ENCODE data around the gene TDRD1.

TDRD1 gene

GRCh38 chr10:114212153-114212552 is 33.0 kb downstream of the TDRD1 start:
- no peaks in the 10 kb centered on the region for H3K27me3 ChIP-seq (ENCODE audit: control insufficient read depth, insufficient read depth, low read length)
- H3K36me3 ChIP-seq (ENCODE audit: control insufficient read depth, insufficient read depth, low read length), result no peaks in the 10 kb centered on the region
- H3K9ac ChIP-seq (ENCODE audit: low read length), result no peak overlapping the region
- no peaks in the 10 kb centered on the region for H3K9me3 ChIP-seq (ENCODE audit: control insufficient read depth, low read length)
- no peak overlapping the region for H3K4me3 ChIP-seq (ENCODE audit: low read length)
- H3K4me1 ChIP-seq (ENCODE audit: control insufficient read depth, insufficient read depth, low read length), result no peaks in the 10 kb centered on the region

GRCh38 chr10:114215033-114215432 is 35.9 kb downstream of the TDRD1 start:
- Histone ChIP-seq H3K27me3 (ENCODE audit: control insufficient read depth, insufficient read depth, low read length) (no peaks in the 10 kb centered on the region), H3K4me3 (ENCODE audit: low read length) (no peak overlapping the region), H3K4me1 (ENCODE audit: control insufficient read depth, insufficient read depth, low read length) (no peaks in the 10 kb centered on the region), H3K36me3 (ENCODE audit: control insufficient read depth, insufficient read depth, low read length) (no peaks in the 10 kb centered on the region), H3K9me3 (ENCODE audit: control insufficient read depth, low read length) (no peaks in the 10 kb centered on the region), H3K9ac (ENCODE audit: low read length) (no peak overlapping the region)

- Histone ChIP-seq H3K36me3 (ENCODE audit: control insufficient read depth, insufficient read depth, low read length) (no peaks in the 10 kb centered on the region), H3K9me3 (ENCODE audit: control insufficient read depth, low read length) (no peaks in the 10 kb centered on the region), H3K9ac (ENCODE audit: low read length) (no peak overlapping the region), H3K4me1 (ENCODE audit: control insufficient read depth, insufficient read depth, low read length) (no peaks in the 10 kb centered on the region), H3K4me3 (ENCODE audit: low read length) (no peak overlapping the region), H3K27me3 (ENCODE audit: control insufficient read depth, insufficient read depth, low read length) (no peaks in the 10 kb centered on the region)
Observed at GRCh38 chr10:114220281-114220680, 41.1 kb downstream of the TDRD1 start.

GRCh38 chr10:114221235-114221634 is 42.1 kb downstream of the TDRD1 start:
- Histone ChIP-seq H3K36me3 (ENCODE audit: control insufficient read depth, insufficient read depth, low read length) (no peaks in the 10 kb centered on the region), H3K9ac (ENCODE audit: low read length) (no peak overlapping the region), H3K4me3 (ENCODE audit: low read length) (no peak overlapping the region), H3K4me1 (ENCODE audit: control insufficient read depth, insufficient read depth, low read length) (no peaks in the 10 kb centered on the region), H3K9me3 (ENCODE audit: control insufficient read depth, low read length) (no peaks in the 10 kb centered on the region), H3K27me3 (ENCODE audit: control insufficient read depth, insufficient read depth, low read length) (no peaks in the 10 kb centered on the region)

- no peaks in the 10 kb centered on the region for H3K9me3 ChIP-seq (ENCODE audit: control insufficient read depth, low read length)
- H3K27me3 ChIP-seq (ENCODE audit: control insufficient read depth, insufficient read depth, low read length), result no peaks in the 10 kb centered on the region
- H3K4me1 ChIP-seq (ENCODE audit: control insufficient read depth, insufficient read depth, low read length), result no peaks in the 10 kb centered on the region
- no peak overlapping the region for H3K4me3 ChIP-seq (ENCODE audit: low read length)
- H3K36me3 ChIP-seq (ENCODE audit: control insufficient read depth, insufficient read depth, low read length), result no peaks in the 10 kb centered on the region
- no peak overlapping the region for H3K9ac ChIP-seq (ENCODE audit: low read length)
Observed at GRCh38 chr10:114223066-114223465, 43.9 kb downstream of the TDRD1 start.

GRCh38 chr10:114228156-114228555 is 49.0 kb downstream of the TDRD1 start:
- Histone ChIP-seq H3K27me3 (ENCODE audit: control insufficient read depth, insufficient read depth, low read length) (no peaks in the 10 kb centered on the region), H3K4me1 (ENCODE audit: control insufficient read depth, insufficient read depth, low read length) (no peaks in the 10 kb centered on the region), H3K4me3 (ENCODE audit: low read length) (no peak overlapping the region), H3K36me3 (ENCODE audit: control insufficient read depth, insufficient read depth, low read length) (no peaks in the 10 kb centered on the region), H3K9ac (ENCODE audit: low read length) (no peak overlapping the region), H3K9me3 (ENCODE audit: control insufficient read depth, low read length) (no peaks in the 10 kb centered on the region)

- no peaks in the 10 kb centered on the region for H3K4me1 ChIP-seq (ENCODE audit: control insufficient read depth, insufficient read depth, low read length)
- H3K36me3 ChIP-seq (ENCODE audit: control insufficient read depth, insufficient read depth, low read length), result no peaks in the 10 kb centered on the region
- H3K4me3 ChIP-seq (ENCODE audit: low read length), result no peak overlapping the region
- H3K27me3 ChIP-seq (ENCODE audit: control insufficient read depth, insufficient read depth, low read length), result no peaks in the 10 kb centered on the region
- no peak overlapping the region for H3K9ac ChIP-seq (ENCODE audit: low read length)
- no peaks in the 10 kb centered on the region for H3K9me3 ChIP-seq (ENCODE audit: control insufficient read depth, low read length)
Observed at GRCh38 chr10:114232561-114233176, 53.5 kb downstream of the TDRD1 start.

GRCh38 chr10:114233482-114233881 is 54.3 kb downstream of the TDRD1 start:
- H3K9me3 ChIP-seq (ENCODE audit: control insufficient read depth, low read length), result no peaks in the 10 kb centered on the region
- no peak overlapping the region for H3K9ac ChIP-seq (ENCODE audit: low read length)
- H3K4me1 ChIP-seq (ENCODE audit: control insufficient read depth, insufficient read depth, low read length), result no peaks in the 10 kb centered on the region
- H3K4me3 ChIP-seq (ENCODE audit: low read length), result no peak overlapping the region
- no peaks in the 10 kb centered on the region for H3K27me3 ChIP-seq (ENCODE audit: control insufficient read depth, insufficient read depth, low read length)
- H3K36me3 ChIP-seq (ENCODE audit: control insufficient read depth, insufficient read depth, low read length), result no peaks in the 10 kb centered on the region

- Histone ChIP-seq H3K9ac (ENCODE audit: low read length) (no peak overlapping the region), H3K9me3 (ENCODE audit: control insufficient read depth, low read length) (no peaks in the 10 kb centered on the region), H3K36me3 (ENCODE audit: control insufficient read depth, insufficient read depth, low read length) (no peaks in the 10 kb centered on the region), H3K27me3 (ENCODE audit: control insufficient read depth, insufficient read depth, low read length) (no peaks in the 10 kb centered on the region), H3K4me1 (ENCODE audit: control insufficient read depth, insufficient read depth, low read length) (no peaks in the 10 kb centered on the region), H3K4me3 (ENCODE audit: low read length) (no peak overlapping the region)
Observed at GRCh38 chr10:114234132-114234531, 55.0 kb downstream of the TDRD1 start.

GRCh38 chr10:114239117-114239993 is 60.2 kb downstream of the TDRD1 start, which contains the start of gene VWA2:
Gene VWA2, plus strand, starts transcription at chr10:114239254. Its CDS starts 9,460 bp downstream, at chr10:114248714.
- peak within 1 kb of the TSS; percentile 21 for H3K4me3 ChIP-seq (ENCODE audit: low read length)
- peak within 1 kb of the TSS; percentile 56 for H3K9ac ChIP-seq (ENCODE audit: low read length)
- no peaks in the 10 kb centered on the region for H3K36me3 ChIP-seq (ENCODE audit: control insufficient read depth, insufficient read depth, low read length)
- H3K9me3 ChIP-seq (ENCODE audit: control insufficient read depth, low read length), result no peaks in the 10 kb centered on the region
- peaks cover 10% of the 10 kb centered on the region for H3K27me3 ChIP-seq (ENCODE audit: control insufficient read depth, insufficient read depth, low read length)
- H3K4me1 ChIP-seq (ENCODE audit: control insufficient read depth, insufficient read depth, low read length), result peaks cover 2% of the 10 kb centered on the region

GRCh38 chr10:114239994-114240345 is 60.8 kb downstream of the TDRD1 start:
- H3K36me3 ChIP-seq (ENCODE audit: control insufficient read depth, insufficient read depth, low read length), result no peaks in the 10 kb centered on the region
- no peak overlapping the region for H3K4me3 ChIP-seq (ENCODE audit: low read length)
- H3K9me3 ChIP-seq (ENCODE audit: control insufficient read depth, low read length), result no peaks in the 10 kb centered on the region
- H3K4me1 ChIP-seq (ENCODE audit: control insufficient read depth, insufficient read depth, low read length), result peaks cover 7% of the 10 kb centered on the region
- H3K9ac ChIP-seq (ENCODE audit: low read length), result peak overlapping the region; percentile 56
- H3K27me3 ChIP-seq (ENCODE audit: control insufficient read depth, insufficient read depth, low read length), result peaks cover 10% of the 10 kb centered on the region

GRCh38 chr10:114242235-114242634 is 63.1 kb downstream of the TDRD1 start:
- Histone ChIP-seq H3K4me1 (ENCODE audit: control insufficient read depth, insufficient read depth, low read length) (peaks cover 20% of the 10 kb centered on the region), H3K36me3 (ENCODE audit: control insufficient read depth, insufficient read depth, low read length) (no peaks in the 10 kb centered on the region), H3K9me3 (ENCODE audit: control insufficient read depth, low read length) (no peaks in the 10 kb centered on the region), H3K9ac (ENCODE audit: low read length) (no peak overlapping the region), H3K27me3 (ENCODE audit: control insufficient read depth, insufficient read depth, low read length) (peaks cover 10% of the 10 kb centered on the region), H3K4me3 (ENCODE audit: low read length) (no peak overlapping the region)

All from mucosa of stomach (tissue), 1 donor.